CD4-positive, alpha-beta T cell treated with Interleukin-1 beta for 1 hour (primary cell): ENCODE measurements around the gene NUCB1.
A peak's percentile ranks its signal among the peaks of the same experiment; 100 is the strongest.
"Not testable (repeated sequence)": the region's sequence is repeated elsewhere in the genome, so short reads cannot be mapped to it uniquely, and the experiment has no call there.

Source experiments
- DNase-seq, 2 donors: peaks; one replicate each; pipeline ENCODE4 v3.0.0-alpha.2; 2020 to 2022

The NUCB1 gene

GRCh38 chr19:48874303-48875135, 25.6 kb upstream of the NUCB1 start:
- peak; percentile 40 to 59 for DNase-seq

- DNase-seq, result peak; percentile 54 to 57
Observed at GRCh38 chr19:48876043-48876981, 23.8 kb upstream of the NUCB1 start.

GRCh38 chr19:48877855-48878195, 22.3 kb upstream of the NUCB1 start:
- DNase-seq, result peak in 1 of 2 donors; percentile 47

GRCh38 chr19:48878196-48879024, 21.7 kb upstream of the NUCB1 start:
- DNase-seq, result peak; percentile 49 to 52

- peak; percentile 16 to 28 for DNase-seq
Observed at GRCh38 chr19:48879025-48879637, 21.0 kb upstream of the NUCB1 start.

- peak in 1 of 2 donors; percentile 26 for DNase-seq
Observed at GRCh38 chr19:48879696-48880095, 20.4 kb upstream of the NUCB1 start.

- DNase-seq, result peak; percentile 48 to 62
Observed at GRCh38 chr19:48881741-48882657, 18.1 kb upstream of the NUCB1 start.

- peak; percentile 19 to 37 for DNase-seq
Observed at GRCh38 chr19:48883726-48884125, 16.4 kb upstream of the NUCB1 start.

- no peak for DNase-seq
Observed at GRCh38 chr19:48887861-48888612, 12.1 kb upstream of the NUCB1 start.

- not testable (repeated sequence) for DNase-seq
Observed at GRCh38 chr19:48889496-48889895, 10.6 kb upstream of the NUCB1 start.

GRCh38 chr19:48890551-48890950, 9.6 kb upstream of the NUCB1 start:
- no peak for DNase-seq

GRCh38 chr19:48895226-48895625, 4.9 kb upstream of the NUCB1 start:
- no peak for DNase-seq

- peak; percentile 49 to 67 for DNase-seq
Observed at GRCh38 chr19:48896191-48896720, 3.9 kb upstream of the NUCB1 start.

GRCh38 chr19:48897181-48897580, 2.9 kb upstream of the NUCB1 start:
- DNase-seq, result no peak

GRCh38 chr19:48899386-48899749, 744 bp upstream of the NUCB1 start:
- DNase-seq, result not testable (repeated sequence)

- peak in 1 of 2 donors; percentile 49 for DNase-seq
Observed at GRCh38 chr19:48900477-48901406, 630 bp downstream of the NUCB1 start.

GRCh38 chr19:48902291-48902690, 2.2 kb downstream of the NUCB1 start:
- DNase-seq, result not testable (repeated sequence)

GRCh38 chr19:48903788-48904187, 3.7 kb downstream of the NUCB1 start:
- not testable (repeated sequence) for DNase-seq

- no peak for DNase-seq
Observed at GRCh38 chr19:48905664-48906063, 5.6 kb downstream of the NUCB1 start.
